NCI-H748 (cell line): Measurements from ENCODE around the gene CCDC17.

Experiments
- DNase-seq: peaks from one replicate; lab custom pipeline; 2025; ENCODE audit not compliant: unreplicated experiment; lab: John Stamatoyannopoulos, UW

The CCDC17 gene

DNA sequence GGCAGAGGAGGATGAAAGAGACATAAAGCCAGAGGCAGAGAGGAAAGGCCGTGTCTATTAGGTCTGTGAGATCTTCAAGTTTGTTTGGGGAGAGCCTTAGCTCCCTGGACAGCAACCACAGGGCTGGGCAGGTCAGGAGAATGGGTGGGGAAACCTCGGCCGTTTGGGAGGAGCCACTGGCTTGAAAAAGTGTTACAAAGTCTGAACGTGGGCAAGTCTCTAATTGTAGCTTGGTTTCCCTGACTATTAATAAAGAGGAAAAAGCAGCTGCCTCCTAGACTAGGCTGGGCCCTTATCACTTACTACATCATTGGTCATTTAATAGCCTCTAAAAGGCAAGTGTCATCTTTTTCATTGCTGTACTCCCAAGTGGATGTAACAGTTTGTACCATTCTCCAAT lies at the start of gene CCDC17:
CCDC17 (minus strand) TSS at position 83 of the 400 bp plus-strand sequence. CDS start 145 bp downstream, outside the sequence.
- DNase-seq = no peak

DNA sequence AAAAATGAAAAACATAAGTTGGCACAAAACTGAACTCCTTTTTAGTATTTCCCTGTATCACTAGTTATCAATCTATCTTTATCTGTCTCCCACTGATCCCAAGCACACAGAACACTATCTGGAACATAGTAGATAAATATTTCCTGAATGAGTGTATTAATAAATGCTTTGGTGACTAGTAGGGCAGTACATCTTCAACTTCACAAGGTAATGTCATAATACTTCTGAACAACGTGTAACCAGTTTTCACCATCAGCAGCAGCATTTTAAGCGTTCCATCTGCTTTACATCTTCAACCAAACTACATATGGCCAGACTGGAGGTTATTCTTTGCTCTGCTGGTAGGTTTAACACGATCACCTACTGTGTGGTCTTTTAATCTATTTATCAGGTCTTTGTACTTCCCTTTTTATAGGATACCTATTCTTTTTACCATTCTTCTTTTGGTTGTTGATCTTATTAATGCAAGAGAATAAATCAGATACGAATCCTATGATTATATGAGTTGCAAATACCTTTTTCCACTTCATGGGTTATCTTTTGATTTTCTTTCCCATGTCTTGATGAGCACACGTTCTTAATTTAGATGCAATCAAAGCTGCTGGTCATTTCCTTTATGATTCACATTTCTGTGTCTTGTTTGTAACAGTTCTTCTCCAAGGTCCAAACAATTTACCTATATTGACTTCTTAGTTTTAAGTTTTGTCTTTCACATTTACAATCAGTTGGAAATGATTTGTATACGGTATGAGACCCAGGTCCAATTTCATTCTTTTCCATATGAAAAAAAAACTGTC lies 46.2 kb upstream of the CCDC17 start:
- DNase-seq = no peak

DNA sequence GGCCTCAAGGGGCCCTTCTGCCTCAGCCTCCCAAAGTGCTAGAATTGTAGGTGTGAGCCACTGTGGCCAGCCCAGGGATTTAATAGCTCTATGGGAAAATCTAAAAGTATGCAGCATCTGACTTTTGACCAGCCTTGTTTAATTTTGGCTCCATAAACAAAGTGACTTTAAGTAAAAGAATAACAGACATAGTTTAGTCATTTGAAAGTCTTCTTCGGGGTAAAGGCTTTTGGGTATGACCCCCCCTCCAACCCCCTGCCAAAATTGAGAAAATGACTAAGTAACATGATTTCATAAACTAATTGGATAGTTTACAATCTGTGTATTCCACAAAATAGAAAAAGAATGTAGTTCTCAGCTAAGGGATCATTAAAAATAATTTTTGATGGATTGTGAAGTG lies 45.5 kb upstream of the CCDC17 start:
- DNase-seq = no peak

DNA sequence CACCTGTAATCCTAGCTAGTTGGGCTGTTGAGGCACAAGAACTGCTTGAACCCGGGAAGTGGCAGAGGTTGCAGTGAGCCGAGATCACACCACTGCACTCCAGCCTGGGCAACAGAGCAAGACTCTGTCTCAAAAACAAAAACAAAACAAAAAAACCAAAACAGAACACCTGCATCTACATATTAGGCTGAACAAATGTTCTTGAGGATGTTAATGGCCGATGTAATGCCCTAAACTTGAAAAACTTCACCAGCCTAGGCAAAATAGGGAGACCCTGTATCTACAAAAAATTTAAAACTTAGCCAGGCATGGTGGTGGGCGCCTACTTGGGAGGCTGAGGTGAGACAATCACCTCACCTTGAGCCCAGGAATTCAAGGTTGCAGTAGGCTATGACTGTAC lies 44.7 kb upstream of the CCDC17 start:
- DNase-seq = no peak

DNA sequence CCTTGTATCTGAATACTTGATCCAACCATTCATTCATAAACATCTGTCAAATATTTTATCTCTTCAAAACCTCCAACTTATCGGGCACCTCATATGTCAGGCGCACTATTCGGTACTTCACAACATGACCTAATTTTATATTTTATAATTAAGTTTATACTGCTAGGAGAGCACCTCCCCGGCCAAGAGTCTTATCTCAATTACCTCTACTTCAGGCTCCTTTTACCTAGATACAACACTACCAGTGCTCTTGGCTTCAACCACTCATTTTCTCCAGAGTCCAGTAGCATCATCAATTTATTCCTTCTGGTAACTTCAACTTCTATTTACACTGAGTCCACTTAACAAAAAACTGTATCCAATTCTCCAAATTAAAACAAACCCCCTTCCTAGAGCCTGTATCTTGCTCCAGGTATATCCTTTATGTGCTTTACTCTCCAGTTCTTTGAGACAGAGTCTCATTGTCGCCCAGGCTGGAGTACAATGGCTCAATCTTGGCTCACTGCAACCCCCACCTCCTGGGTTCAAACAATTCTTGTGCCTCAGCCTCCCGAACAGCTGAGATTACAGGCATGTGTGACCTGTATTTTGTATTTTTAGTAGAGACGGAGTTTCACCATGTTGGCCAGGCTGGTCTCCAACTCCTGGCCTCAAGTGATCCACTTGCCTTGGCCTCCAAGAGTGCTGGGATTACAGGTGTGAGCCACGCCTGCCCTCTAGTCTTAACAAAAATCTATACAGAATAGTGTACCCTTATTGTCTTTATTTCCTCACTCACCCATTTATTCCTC lies 43.7 kb upstream of the CCDC17 start:
- no peak for DNase-seq

DNA sequence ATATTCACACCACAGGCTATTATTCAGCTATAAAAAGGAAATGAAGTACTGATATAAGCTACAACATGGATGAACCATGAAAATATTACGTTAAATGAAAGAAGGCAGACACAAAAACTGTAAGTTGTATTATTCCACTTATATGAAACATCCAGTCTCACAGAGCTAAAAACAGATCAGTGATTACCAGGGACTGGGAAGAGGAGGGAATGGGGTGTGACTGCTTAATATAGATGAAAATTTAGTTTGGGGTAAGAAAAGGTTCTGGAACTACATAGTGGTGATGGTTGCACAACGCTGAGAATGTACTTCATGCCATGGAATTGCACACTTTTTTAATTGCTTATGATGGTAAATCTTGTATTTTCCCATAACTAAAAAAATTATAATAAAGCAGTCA lies 43.0 kb upstream of the CCDC17 start:
- DNase-seq = no peak

DNA sequence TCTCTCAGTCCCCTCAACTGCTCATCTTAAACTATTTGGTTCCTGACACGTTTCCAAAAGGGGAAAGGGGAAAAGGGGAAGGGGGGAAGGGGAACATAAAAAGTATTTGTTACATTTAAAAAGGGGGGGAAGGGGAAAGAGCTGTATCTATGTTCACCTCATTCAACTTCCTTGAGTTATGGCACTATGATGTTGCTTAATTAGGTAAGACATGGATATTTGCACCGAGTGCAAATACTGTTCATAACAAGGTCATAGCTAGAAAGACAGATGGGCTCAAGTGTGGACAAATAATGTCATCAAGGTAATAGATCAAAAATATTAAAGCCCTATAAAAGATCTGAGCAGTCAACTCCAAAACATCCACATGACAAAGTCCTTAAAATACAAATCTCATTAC lies 36.5 kb upstream of the CCDC17 start:
- DNase-seq = no peak

DNA sequence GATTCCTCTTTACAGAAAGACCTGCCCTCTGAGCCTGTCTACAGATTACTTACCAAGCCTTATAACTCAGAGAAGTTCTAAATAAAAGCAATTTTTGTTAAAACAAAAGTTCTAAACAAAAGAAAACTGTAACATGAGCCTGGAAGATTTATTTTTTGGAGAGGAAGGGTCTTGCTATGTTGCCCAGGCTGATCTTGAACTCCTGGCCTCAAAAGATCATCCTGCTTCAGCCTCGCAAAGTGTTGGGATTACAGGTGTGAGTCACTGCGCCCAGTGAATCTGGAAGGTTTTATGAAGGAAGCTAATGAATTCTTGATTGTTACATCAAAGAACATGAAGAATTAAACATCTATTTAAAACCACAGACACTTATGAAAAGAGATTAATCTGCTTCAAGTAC lies 35.4 kb upstream of the CCDC17 start:
- DNase-seq = no peak

DNA sequence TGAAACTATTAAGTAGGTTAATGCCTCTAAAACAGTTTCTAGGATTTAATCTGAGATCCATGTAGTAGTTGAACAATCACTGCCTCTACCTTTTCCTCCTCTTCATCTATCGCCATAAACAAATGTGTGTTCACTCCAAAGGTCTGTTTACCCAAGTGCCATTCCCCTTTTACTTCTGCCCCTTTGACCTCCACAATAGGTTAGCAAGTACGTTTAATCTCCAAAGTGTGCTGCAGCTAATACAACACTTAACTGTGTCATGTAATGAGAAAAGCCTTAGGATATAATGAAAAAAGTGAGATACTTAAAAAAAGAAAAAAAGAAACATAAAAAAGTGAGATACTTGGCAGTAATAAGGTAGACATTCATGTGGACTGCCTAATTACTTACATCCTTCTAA lies 34.3 kb upstream of the CCDC17 start:
- no peak for DNase-seq

DNA sequence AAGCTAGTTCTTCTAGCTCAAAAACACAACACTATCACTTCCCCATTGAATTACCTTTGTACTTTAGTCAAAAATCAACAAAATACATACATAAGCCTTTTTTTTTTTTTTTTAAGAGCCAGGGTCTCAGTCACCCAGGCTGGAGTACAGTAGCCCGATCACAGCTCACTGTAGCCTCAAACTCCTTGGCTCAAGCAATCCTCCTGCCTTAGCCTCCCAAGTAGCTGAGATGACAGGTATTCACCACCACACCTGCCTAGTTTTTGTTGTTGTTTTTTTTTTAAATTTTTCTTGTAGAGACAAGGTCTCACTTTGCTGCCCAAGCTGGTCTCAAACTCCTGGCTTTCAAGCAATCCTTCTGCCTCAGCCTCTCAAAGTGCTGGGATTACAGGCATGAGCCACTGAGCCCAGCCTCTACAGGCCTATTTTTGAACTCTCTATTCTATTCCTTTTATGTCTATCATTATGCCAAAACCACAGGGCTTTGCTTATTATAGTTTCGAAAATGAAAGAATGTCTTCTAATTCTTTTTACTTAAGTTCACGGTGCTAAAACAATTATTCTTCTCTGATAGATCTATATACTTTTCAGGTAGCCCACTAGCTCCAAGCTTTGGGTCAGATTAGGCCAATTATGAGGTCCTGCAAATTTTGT lies 32.8 kb upstream of the CCDC17 start:
- no peak for DNase-seq

DNA sequence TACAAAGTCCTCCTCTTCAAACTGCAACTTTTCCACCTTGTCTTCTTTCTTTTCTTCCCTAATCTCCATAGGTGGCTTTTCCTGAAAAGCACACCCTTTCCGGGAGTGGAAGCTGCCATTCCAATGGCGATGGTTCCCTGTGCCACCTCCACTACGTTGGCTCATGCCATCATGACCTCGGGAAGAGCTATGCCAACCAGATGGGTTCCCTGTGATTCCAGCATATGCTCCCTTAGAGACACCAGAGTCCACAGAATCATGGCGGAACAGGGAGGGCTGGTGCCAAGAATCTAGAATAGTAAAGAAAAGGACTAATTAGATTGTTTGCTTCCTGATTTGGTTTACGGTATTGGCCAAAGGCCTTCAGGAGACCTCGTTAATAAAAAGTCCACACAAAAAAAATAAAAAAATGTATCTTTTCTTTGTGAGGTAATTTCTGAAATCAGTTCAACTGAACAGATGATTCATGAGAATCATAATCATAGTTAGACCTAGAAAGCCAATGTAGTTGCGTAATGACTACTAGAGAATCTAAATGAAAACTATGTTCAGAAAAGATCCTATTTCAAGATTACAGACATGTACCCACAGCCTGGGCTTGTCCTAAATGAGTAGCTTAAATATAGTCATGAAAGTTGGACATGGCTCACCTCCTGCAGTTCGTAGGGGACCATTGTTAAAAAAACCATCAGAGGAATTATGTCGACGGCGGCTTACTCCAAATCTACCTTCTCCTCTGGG lies 30.9 kb upstream of the CCDC17 start:
- DNase-seq = no peak

DNA sequence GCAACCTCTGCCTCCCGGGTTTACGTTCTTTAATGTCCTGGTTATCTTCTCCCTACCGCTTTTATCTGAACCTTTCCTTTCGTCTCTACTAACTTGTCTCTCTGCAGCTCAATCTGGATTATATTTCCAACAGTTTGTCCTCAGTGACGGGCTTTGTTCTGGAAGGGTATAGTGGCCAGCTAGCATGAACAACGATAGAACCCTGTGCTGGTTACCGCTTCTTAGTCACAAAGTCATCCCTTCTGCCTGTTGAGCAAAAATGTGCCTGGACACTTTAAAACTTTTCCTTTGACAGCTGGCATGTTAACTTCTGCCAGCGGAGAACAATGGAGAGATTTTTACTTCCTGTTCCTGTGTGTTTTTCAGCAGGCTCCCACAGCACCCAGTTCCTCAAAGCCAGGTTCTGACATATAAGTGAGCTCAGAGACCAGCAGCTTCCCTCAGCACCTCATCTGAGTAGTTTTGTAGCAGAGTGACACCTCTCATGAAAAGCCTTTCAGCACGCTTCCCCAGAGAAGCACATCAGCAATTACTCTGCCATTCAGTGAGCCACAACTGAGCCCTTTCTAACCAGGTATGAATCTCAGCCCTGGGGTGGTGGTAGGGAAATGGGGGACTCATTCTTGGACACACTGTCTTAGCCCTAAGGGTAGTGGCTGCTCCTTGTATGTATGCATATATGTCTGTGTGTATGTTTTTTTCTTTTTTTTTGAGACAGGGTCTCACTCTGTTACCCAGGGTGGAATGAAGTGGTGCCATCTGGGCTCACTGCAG lies 23.6 kb upstream of the CCDC17 start:
- no peak for DNase-seq

DNA sequence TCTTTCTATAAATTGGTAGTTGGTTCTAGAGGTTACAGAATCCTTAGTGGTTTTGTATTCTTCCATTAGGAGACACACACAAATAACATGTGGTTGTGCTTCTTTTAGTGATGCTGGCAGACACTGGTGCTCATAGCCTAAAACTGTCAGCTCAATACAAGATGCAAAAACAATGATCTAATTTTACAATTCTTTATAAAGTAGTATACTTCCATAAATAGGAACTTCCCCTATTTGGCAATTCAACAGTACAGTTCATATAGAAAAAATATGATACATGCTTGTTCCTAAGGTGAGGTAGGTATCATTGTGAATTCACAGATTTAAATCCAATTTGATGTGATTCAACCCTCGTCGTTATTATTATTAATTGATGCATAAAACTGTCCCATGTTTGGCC lies 20.8 kb upstream of the CCDC17 start:
- no peak for DNase-seq

DNA sequence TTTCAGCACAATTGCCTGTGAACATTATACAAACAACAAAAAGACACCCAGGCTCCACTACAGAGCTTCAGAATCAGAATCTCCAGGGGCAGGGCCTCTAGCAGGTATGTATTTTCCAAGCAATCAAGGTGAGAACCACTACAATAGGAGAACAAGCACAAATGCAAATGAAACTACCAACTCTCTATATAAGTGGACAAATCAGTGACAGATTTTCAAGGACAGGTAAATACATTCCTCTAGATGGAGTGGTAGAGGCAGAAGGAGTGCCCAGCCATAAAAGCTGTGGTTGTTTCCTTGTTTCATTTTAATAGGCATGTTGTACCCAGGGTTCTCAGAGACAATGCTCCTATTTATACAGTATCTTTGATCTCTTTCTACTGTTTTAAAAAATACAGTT lies 20.1 kb upstream of the CCDC17 start:
- no peak for DNase-seq

DNA sequence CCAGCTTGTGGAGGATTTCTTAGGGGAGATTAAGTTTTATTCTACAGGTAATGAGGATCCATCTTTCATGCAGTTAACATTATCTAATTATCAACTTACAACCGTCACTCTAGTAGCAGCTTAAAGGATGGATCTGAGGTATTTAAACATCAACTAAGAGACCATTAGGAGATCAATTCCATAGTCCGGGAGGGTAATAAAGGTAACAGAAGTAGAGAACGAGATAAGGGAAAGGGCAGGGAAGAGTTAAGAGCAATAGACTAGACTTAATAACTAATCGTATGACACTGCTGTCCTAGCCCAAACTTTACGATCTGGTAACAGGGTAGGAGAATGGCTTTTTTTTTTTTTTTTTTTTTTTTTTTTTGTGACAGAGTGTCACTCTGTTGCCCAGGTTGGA lies 19.5 kb upstream of the CCDC17 start:
- DNase-seq = no peak

DNA sequence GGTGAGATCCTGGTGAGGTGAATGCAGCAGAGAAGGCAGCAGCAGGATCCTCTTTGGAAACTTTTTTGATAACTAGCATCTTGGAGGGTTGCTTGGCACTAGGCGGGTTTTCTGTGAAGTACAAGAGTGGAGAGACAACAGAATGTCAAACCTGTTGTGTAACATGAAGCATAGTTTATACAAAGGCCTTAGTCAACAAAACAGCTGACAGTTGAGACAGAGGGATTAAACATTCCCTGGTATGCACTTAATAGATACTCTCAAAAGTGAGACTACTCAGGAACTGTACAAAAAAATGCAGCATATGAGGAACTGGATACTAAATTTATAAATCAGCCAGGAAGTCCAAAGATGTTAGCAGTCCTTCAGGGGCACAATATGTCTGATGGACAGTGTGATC lies 16.4 kb upstream of the CCDC17 start:
- no peak for DNase-seq

DNA sequence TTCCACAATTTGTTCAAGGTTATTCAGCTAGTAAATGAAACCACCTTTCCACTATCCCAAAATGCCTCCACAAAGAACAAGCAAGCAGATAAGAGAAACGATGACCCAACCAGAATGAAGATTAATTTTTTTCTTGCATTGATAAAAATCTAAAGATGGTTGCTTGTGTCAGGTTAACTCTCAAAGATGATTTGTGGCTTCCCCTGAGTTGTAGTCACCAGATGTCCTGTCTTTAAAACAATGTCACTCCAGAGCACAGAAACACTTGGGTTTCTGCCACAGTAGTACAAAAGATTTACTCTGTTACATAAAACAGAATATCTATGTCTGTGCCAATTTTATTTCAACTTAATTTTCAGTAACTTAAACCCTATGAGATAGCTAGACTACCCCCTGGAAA lies 11.4 kb upstream of the CCDC17 start:
- DNase-seq = no peak

DNA sequence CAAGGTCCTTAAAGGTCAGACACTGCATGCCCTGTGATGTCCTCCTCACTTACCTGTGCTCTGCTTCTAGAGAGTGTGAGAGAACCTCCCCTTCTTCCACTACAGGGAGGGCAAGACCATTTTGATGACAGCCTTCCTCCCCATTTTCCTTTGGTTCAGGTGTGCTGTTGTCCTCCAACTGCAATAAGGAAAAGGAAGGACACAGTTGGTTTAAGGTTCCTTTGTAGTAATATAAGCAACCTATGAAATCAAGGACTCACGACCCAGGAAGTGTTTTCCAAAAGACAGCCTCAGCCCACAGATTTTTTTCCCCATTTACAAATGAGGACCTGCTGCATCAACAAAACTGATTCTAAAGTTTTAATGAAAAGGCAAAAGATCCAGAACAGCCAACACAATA lies 6.6 kb upstream of the CCDC17 start:
- no peak for DNase-seq

DNA sequence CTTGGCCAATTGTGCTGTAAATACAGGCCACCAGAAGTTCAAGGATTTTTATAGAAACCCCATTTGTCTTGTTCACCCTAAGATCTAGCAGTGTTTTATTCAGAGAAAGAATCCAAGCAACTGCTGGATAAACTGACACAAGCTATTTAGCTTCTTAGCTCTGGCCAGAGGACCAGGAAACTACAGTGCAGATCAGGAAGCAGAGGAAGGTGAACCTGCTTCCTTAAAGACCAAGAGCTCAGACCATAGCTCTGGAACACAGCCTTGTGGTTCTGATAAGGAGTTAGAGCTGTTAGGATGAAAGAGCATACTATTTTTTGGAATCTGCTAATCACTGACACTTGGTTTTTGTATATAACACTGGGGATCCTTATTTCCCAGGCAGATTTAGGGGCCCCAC lies 5.2 kb upstream of the CCDC17 start:
- no peak for DNase-seq

DNA sequence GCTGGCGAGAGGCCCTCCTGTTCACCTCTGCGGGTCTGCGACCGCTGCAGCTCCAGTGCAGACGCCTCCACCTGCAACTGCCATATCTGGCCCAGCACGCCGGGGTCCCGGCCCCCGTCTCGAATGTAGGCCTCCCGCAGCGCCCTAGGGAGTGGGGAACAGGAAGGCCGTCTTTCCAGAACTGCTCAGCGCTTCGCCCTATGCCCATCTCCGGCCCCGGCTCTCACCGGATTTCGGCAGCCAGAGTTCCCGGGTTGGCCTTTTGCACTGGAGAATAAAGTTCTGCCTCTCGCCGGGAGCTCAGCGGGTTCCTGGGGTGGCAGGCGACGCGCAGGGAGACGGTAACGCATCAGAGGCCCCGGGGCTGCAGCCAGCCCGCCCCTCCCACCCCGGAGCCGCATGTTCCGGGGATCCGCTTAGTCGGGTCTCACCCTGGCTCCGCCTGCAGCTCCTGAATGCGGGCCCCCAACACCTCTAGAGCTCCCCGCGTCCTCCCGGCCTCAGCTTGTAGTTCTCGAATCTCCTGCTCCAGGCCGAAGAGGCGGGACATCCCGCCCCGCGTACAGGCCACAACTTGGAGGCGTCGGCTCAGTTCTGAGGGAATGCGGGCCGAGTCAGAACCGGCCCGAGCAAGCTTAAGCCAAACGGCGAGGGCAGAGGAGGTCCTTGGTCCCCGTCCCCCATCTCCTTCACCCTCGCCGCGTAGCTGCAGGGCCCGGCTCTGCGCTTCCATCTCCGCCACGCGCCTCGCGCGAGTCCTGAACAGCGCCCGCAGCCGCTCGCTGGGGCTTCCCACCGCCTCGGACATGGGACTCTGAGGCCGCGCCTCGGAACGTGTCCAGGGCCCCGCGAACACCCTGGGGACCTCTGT lies 1.1 kb downstream of the CCDC17 start:
- no peak for DNase-seq
